ENCODE results near the gene CCDC50. TPM values are rescaled to one million over a fixed set of nuclear protein-coding genes. Genes with fewer than 3 reads are reported as not detected.

The CCDC50 gene
- total and polyA plus RNA-seq, 2 experiments from 2014 or later = 31.6 to 49.6 TPM

DNA sequence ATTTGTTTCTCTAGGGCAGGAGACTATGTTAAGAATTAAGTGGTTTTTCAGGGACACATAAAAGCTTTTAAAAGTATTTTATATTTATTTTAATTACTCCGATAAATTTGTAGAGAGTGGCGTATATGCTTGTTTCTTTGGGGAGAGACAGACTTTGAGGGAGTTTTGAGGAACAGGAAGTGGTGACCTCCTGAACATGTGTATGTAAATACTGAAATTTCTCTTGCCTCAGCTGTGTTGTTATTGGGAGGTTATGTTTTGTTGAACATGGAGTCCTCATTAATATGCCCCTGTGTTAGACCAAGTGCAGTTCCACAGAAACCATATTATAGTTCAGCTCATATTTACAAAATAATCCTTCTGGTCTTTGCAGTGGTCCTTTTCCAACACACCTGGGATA lies 42.9 kb downstream of the CCDC50 start:
- Histone ChIP-seq H3K27me3 (no peaks in the 10 kb centered on the region), H3K27ac (no peak overlapping the region), H3K9me3 (ENCODE audit: low read depth) (no peaks in the 10 kb centered on the region), H3K9me2 (replicated peaks; ENCODE audit: insufficient read depth) (no peaks in the 10 kb centered on the region), H4K20me1 (ENCODE audit: insufficient read depth, poor library complexity, severe bottlenecking) (no peaks in the 10 kb centered on the region), H3K4me1 (ENCODE audit: insufficient read depth) (no peaks in the 10 kb centered on the region), H2AFZ (no peak overlapping the region), H3K79me2 (no peaks in the 10 kb centered on the region), H3K4me3 (no peak overlapping the region), H3K4me2 (no peak overlapping the region), H3K36me3 (replicated peaks; ENCODE audit: insufficient read depth, low read depth) (no peaks in the 10 kb centered on the region)
- WGBS (ENCODE audit: low lambda C conversion rate, missing lambda C conversion rate) = 86% methylated on average over 2 of the region's 2 CpGs
- DNase-seq (ENCODE audit: low spot score) = no peak
- TF ChIP-seq EZH2phosphoT487 (IDR thresholded peaks at IDR 0.05; ENCODE audit: low read depth, severe bottlenecking, unreplicated experiment) (no peak), EZH2 (IDR thresholded peaks at IDR 0.05; ENCODE audit: borderline replicate concordance) (no peak), CTCF (IDR thresholded peaks at IDR 0.05; ENCODE audit: poor library complexity) (no peak)

- H3K9me3 ChIP-seq (ENCODE audit: low read depth) = no peaks in the 10 kb centered on the region
- H4K20me1 ChIP-seq (ENCODE audit: insufficient read depth, poor library complexity, severe bottlenecking) = no peaks in the 10 kb centered on the region
- no peaks in the 10 kb centered on the region for H3K36me3 ChIP-seq (replicated peaks; ENCODE audit: insufficient read depth, low read depth)
- no peak for DNase-seq (ENCODE audit: low spot score)
- 49% methylated on average over 4 of the region's 4 CpGs for WGBS (ENCODE audit: low lambda C conversion rate, missing lambda C conversion rate)
- no peaks in the 10 kb centered on the region for H3K4me1 ChIP-seq (ENCODE audit: insufficient read depth)
- no peaks in the 10 kb centered on the region for H3K27me3 ChIP-seq
- no peaks in the 10 kb centered on the region for H3K9me2 ChIP-seq (replicated peaks; ENCODE audit: insufficient read depth)
- H3K4me2 ChIP-seq = no peak overlapping the region
- H3K27ac ChIP-seq = no peak overlapping the region
- no peaks in the 10 kb centered on the region for H3K79me2 ChIP-seq
- H3K4me3 ChIP-seq = no peak overlapping the region
- TF ChIP-seq CTCF (IDR thresholded peaks at IDR 0.05; ENCODE audit: poor library complexity) (no peak), EZH2phosphoT487 (IDR thresholded peaks at IDR 0.05; ENCODE audit: low read depth, severe bottlenecking, unreplicated experiment) (no peak), EZH2 (IDR thresholded peaks at IDR 0.05; ENCODE audit: borderline replicate concordance) (no peak)
- H2AFZ ChIP-seq = no peak overlapping the region
Observed at GRCh38 chr3:191373327-191373726, 44.1 kb downstream of the CCDC50 start.

DNA sequence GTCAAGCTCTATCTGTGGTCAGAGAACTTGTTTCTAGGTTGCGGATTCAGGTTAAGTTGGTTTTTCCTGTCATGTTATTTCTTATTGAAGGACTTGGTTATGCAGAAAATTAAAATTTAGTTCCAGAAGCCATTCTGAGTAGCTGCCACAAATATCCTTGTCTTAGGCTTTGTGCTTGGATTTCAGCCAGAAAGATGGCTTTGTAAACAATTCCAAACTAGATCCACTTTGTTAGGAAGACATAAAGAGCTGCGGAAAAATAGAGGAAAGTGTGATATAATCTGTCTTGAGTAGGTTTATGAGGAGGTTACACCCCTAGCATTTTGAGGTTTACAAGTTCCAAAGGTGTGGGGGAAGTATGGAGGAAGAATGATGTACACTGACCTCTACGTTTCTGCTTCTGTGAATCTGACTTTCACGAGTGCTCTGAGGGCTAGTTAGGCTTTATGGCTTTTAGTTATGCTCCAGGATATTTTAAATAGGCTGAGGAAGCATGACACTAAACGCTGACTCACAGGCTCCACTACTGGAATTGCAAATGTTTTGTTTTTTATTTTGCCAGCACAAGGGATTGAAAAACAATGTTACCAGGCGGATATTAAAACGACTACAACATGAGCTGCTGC lies 47.4 kb downstream of the CCDC50 start:
- Histone ChIP-seq H3K79me2 (no peaks in the 10 kb centered on the region), H4K20me1 (ENCODE audit: insufficient read depth, poor library complexity, severe bottlenecking) (no peaks in the 10 kb centered on the region), H2AFZ (no peak overlapping the region), H3K4me2 (no peak overlapping the region), H3K9me3 (ENCODE audit: low read depth) (no peaks in the 10 kb centered on the region), H3K36me3 (replicated peaks; ENCODE audit: insufficient read depth, low read depth) (no peaks in the 10 kb centered on the region), H3K9me2 (replicated peaks; ENCODE audit: insufficient read depth) (no peaks in the 10 kb centered on the region), H3K27ac (peak overlapping the region; percentile 12), H3K4me1 (ENCODE audit: insufficient read depth) (peaks cover 8% of the 10 kb centered on the region), H3K4me3 (no peak overlapping the region), H3K27me3 (no peaks in the 10 kb centered on the region)
- peak; percentile 16 for DNase-seq (ENCODE audit: low spot score)
- TF ChIP-seq CTCF (IDR thresholded peaks at IDR 0.05; ENCODE audit: poor library complexity) = no peak
- TF ChIP-seq EZH2phosphoT487 (IDR thresholded peaks at IDR 0.05; ENCODE audit: low read depth, severe bottlenecking, unreplicated experiment) = no peak
- TF ChIP-seq EZH2 (IDR thresholded peaks at IDR 0.05; ENCODE audit: borderline replicate concordance) = no peak
- WGBS (ENCODE audit: low lambda C conversion rate, missing lambda C conversion rate) = 61% methylated on average over 7 of the region's 7 CpGs

Data from hepatocyte (in vitro differentiated cells).